Tibial nerve (tissue), 4 donors: ENCODE measurements around the gene GGACT. TPM values are rescaled to one million over a fixed set of nuclear protein-coding genes. Genes with fewer than 3 reads are reported as not detected.

Experiments used
- DNase-seq, 2 donors: peaks; one replicate each; pipeline ENCODE4 v3.0.0-alpha.2; 2019; ENCODE audit warnings: low spot score in 2 of 2
- H3K27ac ChIP-seq, 4 donors: fragments of 200-600 bp; sonication (generic) in 3 of 4; one replicate each; pipeline ENCODE4 v1.5.1; 2017 to 2019; ENCODE audit warnings: mild to moderate bottlenecking in 1 of 4
- H3K27me3 ChIP-seq, 2 donors: fragments of 200-600 bp; sonication (generic) in 1 of 2; one replicate each; pipeline versions ENCODE4 v1.5.1 to v1.6.0; 2017 to 2019
- H3K36me3 ChIP-seq, 3 donors: fragments of 200-600 bp; sonication (generic); one replicate each; pipeline ENCODE4 v1.5.1; 2018 to 2019
- H3K4me1 ChIP-seq, 4 donors: fragments of 200-600 bp; sonication (generic) in 3 of 4; one replicate each; pipeline ENCODE4 v1.5.1; 2017 to 2019
- H3K4me3 ChIP-seq, 4 donors: fragments of 200-600 bp; sonication (generic) in 3 of 4; one replicate each; pipeline ENCODE4 v1.5.1; 2017 to 2019; ENCODE audit warnings: mild to moderate bottlenecking in 1 of 4, moderate library complexity in 1 of 4
- H3K9me3 ChIP-seq, 4 donors: fragments of 200-600 bp; sonication (generic) in 3 of 4; one replicate each; pipeline ENCODE4 v1.5.1; 2017 to 2019
- CTCF ChIP-seq, 5 experiments: fragments of 200-600 bp in 3 of 5; fragments of 450-650 bp in 2 of 5; sonication (generic) in 3 of 5; IDR thresholded peaks; one replicate each; pipeline ENCODE4 v1.5.1; 2016 to 2019; ENCODE audit warnings: antibody characterized with exemption in 5 of 5, mild to moderate bottlenecking in 3 of 5, moderate library complexity in 2 of 5
- EP300 ChIP-seq, 2 donors: sonication (generic); formaldehyde crosslinking; IDR thresholded peaks; one replicate each; pipeline ENCODE4 v1.6.1; 2017; ENCODE audit warnings: antibody characterized with exemption in 2 of 2, mild to moderate bottlenecking in 1 of 2
- POLR2A ChIP-seq, 2 donors: fragments of 450-650 bp; IDR thresholded peaks; one replicate each; pipeline ENCODE4 v1.6.1; 2017; ENCODE audit warnings: antibody characterized with exemption in 2 of 2, mild to moderate bottlenecking in 2 of 2, moderate library complexity in 2 of 2
- WGBS, 2 donors: methylation state at CpG; one replicate each; pipeline ENCODE4 v1.1.5; 2018; 5-methylcytosine and 5-hydroxymethylcytosine counted together
- total RNA-seq, 4 donors: library from RNA; depleted of rRNA; stranded (reverse); fragments of >200 nt; gene quantifications; one replicate each; pipeline ENCODE4 v1.1.0, GENCODE V29; 2016

Gene GGACT
- total RNA-seq, 4 donors from 2014 or later: 2.4 to 5.2 (median 3.9) TPM

DNA sequence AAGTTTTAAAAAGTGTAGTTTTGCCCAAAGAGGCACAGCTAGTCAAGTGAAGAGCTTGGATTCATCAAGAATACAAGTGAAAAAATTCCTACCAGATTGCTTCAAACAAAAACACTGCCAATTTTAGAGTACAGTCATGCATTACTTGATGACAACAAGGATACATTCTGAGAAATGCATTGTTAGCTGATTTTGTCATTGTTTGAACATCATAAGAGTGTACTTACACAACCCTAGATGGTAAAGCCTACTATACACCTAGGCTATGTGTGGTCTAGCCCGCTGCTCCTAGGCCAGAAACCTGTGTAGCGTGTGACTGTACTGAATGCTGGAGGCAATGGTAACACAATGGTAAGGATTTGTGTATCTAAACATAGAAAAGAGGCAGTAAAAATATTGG lies 44.9 kb upstream of the GGACT start:
- WGBS, 2 donors: 97 to 100% methylated on average over 2 of the region's 2 CpGs
- Histone ChIP-seq H3K27ac (no peak overlapping the region), H3K4me3 (no peak overlapping the region), H3K27me3 (no peaks in the 10 kb centered on the region), H3K4me1 (no peaks in the 10 kb centered on the region), H3K36me3 (peaks cover 0 to 74% (median 8%) of the 10 kb centered on the region in 3 donors), H3K9me3 (no peaks in the 10 kb centered on the region)
- TF ChIP-seq POLR2A (IDR thresholded peaks at IDR 0.05): no peak
- TF ChIP-seq CTCF (IDR thresholded peaks at IDR 0.05): no peak
- TF ChIP-seq EP300 (IDR thresholded peaks at IDR 0.05): no peak
- no peak for DNase-seq

GRCh38 chr13:100630555-100630954 lies 42.0 kb upstream of the GGACT start:
- Histone ChIP-seq H3K4me1 (no peaks in the 10 kb centered on the region), H3K27ac (no peak overlapping the region), H3K27me3 (no peaks in the 10 kb centered on the region), H3K4me3 (no peak overlapping the region), H3K9me3 (no peaks in the 10 kb centered on the region), H3K36me3 (peaks cover 0 to 79% (median 0%) of the 10 kb centered on the region in 3 donors)
- no peak for TF ChIP-seq EP300 (IDR thresholded peaks at IDR 0.05)
- TF ChIP-seq POLR2A (IDR thresholded peaks at IDR 0.05): no peak
- no peak for DNase-seq
- WGBS, 2 donors: 59 to 61% methylated on average over 8 of the region's 8 CpGs

GRCh38 chr13:100627120-100627519 lies 38.5 kb upstream of the GGACT start:
- H3K27ac ChIP-seq: no peak overlapping the region
- H3K4me3 ChIP-seq: no peak overlapping the region
- H3K36me3 ChIP-seq: peaks cover 0 to 85% (median 0%) of the 10 kb centered on the region in 3 donors
- no peaks in the 10 kb centered on the region for H3K27me3 ChIP-seq
- DNase-seq: no peak
- no peaks in the 10 kb centered on the region for H3K4me1 ChIP-seq
- TF ChIP-seq POLR2A (IDR thresholded peaks at IDR 0.05): no peak
- TF ChIP-seq EP300 (IDR thresholded peaks at IDR 0.05): no peak
- no peak for TF ChIP-seq CTCF (IDR thresholded peaks at IDR 0.05)
- H3K9me3 ChIP-seq: no peaks in the 10 kb centered on the region
- WGBS, 2 donors: 70 to 84% methylated on average over 13 to 15 of the region's 15 CpGs

- Histone ChIP-seq H3K27ac (no peak overlapping the region), H3K4me1 (no peaks in the 10 kb centered on the region), H3K36me3 (peaks cover 0 to 89% (median 0%) of the 10 kb centered on the region in 3 donors), H3K9me3 (no peaks in the 10 kb centered on the region), H3K4me3 (no peak overlapping the region), H3K27me3 (no peaks in the 10 kb centered on the region)
- DNase-seq: no peak
- 73 to 78% methylated on average over 9 of the region's 9 CpGs for WGBS, 2 donors
- TF ChIP-seq CTCF (IDR thresholded peaks at IDR 0.05) (no peak), EP300 (IDR thresholded peaks at IDR 0.05) (no peak), POLR2A (IDR thresholded peaks at IDR 0.05) (no peak)
These were observed 36.9 kb upstream of the GGACT start for GRCh38 chr13:100625447-100625846.

- peaks cover 0 to 50% (median 0%) of the 10 kb centered on the region in 3 donors for H3K36me3 ChIP-seq
- DNase-seq: no peak
These were observed 32.2 kb upstream of the GGACT start for GRCh38 chr13:100620792-100621191.

More at GRCh38 chr13:100620792-100621191, 32.2 kb upstream of the GGACT start:
- TF ChIP-seq EP300 (IDR thresholded peaks at IDR 0.05) (no peak), CTCF (IDR thresholded peaks at IDR 0.05) (no peak)
- H3K9me3 ChIP-seq: no peaks in the 10 kb centered on the region
- 80 to 81% methylated on average over 4 of the region's 4 CpGs for WGBS, 2 donors
- H3K27me3 ChIP-seq: no peaks in the 10 kb centered on the region
- no peaks in the 10 kb centered on the region for H3K4me1 ChIP-seq
- no peak overlapping the region for H3K27ac ChIP-seq
- H3K4me3 ChIP-seq: no peak overlapping the region
